Loucy (cell line): ENCODE measurements around the gene JUP.

Experiments
- H2AFZ ChIP-seq: fragments of 200-600 bp; sonication (generic); 2 replicates; pipeline ENCODE4 v1.6.0; 2016; ENCODE audit warnings: antibody characterized with exemption, mild to moderate bottlenecking, low read length, moderate library complexity
- H3F3A ChIP-seq: fragments of 200-600 bp; 2 replicates; pipeline ENCODE4 v1.6.0; 2016; ENCODE audit warnings: antibody characterized with exemption, low read depth, mild to moderate bottlenecking
- H3K27me3 ChIP-seq: fragments of 200-600 bp; sonication (generic); 2 replicates; pipeline ENCODE4 v1.6.1; 2014; ENCODE audit warnings: low read length, mild to moderate bottlenecking; ENCODE audit not compliant: insufficient read depth, poor library complexity, severe bottlenecking
- H3K36me3 ChIP-seq: fragments of 200-600 bp; sonication (generic); 2 replicates; pipeline ENCODE4 v1.6.1; 2016; ENCODE audit warnings: low read length; ENCODE audit not compliant: insufficient read depth
- H3K4me1 ChIP-seq: fragments of 200-600 bp; sonication (generic); 2 replicates; pipeline ENCODE4 v1.5.1; 2014; ENCODE audit warnings: low read length, mild to moderate bottlenecking; ENCODE audit not compliant: insufficient read depth, poor library complexity, severe bottlenecking
- H3K4me2 ChIP-seq: fragments of 200-600 bp; sonication (generic); 2 replicates; pipeline ENCODE4 v1.6.0; 2014; ENCODE audit warnings: antibody characterized with exemption, low read length, low read depth, mild to moderate bottlenecking; ENCODE audit not compliant: poor library complexity, severe bottlenecking
- H3K4me3 ChIP-seq: fragments of 200-600 bp; sonication (generic); 2 replicates; pipeline ENCODE4 v1.5.1; 2014; ENCODE audit warnings: low read length, mild to moderate bottlenecking, mixed read lengths; ENCODE audit not compliant: poor library complexity, severe bottlenecking
- H3K79me2 ChIP-seq: fragments of 200-600 bp; sonication (generic); 2 replicates; pipeline ENCODE4 v1.6.1; 2014; ENCODE audit warnings: low read length; ENCODE audit not compliant: insufficient read depth
- H3K9ac ChIP-seq: fragments of 200-600 bp; sonication (generic); 2 replicates; pipeline ENCODE4 v1.6.0; 2014; ENCODE audit warnings: mild to moderate bottlenecking, low read depth, low read length, moderate library complexity; ENCODE audit not compliant: poor library complexity, severe bottlenecking
- H3K9me2 ChIP-seq: fragments of 200-600 bp; sonication (generic); replicated peaks from 2 replicates; pipeline ENCODE4 v1.6.1; 2016; ENCODE audit warnings: low read depth, low read length, mixed read lengths
- H3K9me3 ChIP-seq: fragments of 200-600 bp; sonication (generic); 2 replicates; pipeline ENCODE4 v1.6.1; 2014; ENCODE audit warnings: mild to moderate bottlenecking, antibody characterized with exemption, low read length, low read depth; ENCODE audit not compliant: insufficient read depth
- H4K20me1 ChIP-seq: fragments of 200-600 bp; sonication (generic); 2 replicates; pipeline ENCODE4 v1.6.0; 2014; ENCODE audit warnings: antibody characterized with exemption, low read length, mild to moderate bottlenecking; ENCODE audit not compliant: insufficient read depth, poor library complexity, severe bottlenecking
- CTCF ChIP-seq: fragments of 200-600 bp; sonication (generic); conservative IDR thresholded peaks from 2 replicates; pipeline ENCODE4 v1.5.1; 2014; ENCODE audit warnings: mild to moderate bottlenecking, antibody characterized with exemption, low read length
- EZH2phosphoT487 ChIP-seq: fragments of 200-600 bp; IDR thresholded peaks from 2 replicates; pipeline ENCODE4 v1.6.1; 2018; ENCODE audit warnings: antibody characterized with exemption, mild to moderate bottlenecking, moderate library complexity, borderline replicate concordance

JUP gene

GRCh38 chr17:41767324-41768042, 19.0 kb downstream of the JUP start:
- Histone ChIP-seq H3K9me2 (no peaks in the 10 kb centered on the region), H3K4me1 (no peaks in the 10 kb centered on the region), H4K20me1 (peaks cover 12% of the 10 kb centered on the region), H3K4me2 (no peak overlapping the region), H3K79me2 (peaks cover 2% of the 10 kb centered on the region; the same call in 1 of the 2 replicates), H3K36me3 (peaks cover 90% of the 10 kb centered on the region; the same call in 1 of the 2 replicates), H2AFZ (no peak overlapping the region), H3K9me3 (no peaks in the 10 kb centered on the region), H3F3A (no peaks in the 10 kb centered on the region), H3K4me3 (no peak overlapping the region), H3K27me3 (no peaks in the 10 kb centered on the region), H3K9ac (no peak overlapping the region)
- TF ChIP-seq EZH2phosphoT487 (no peak), CTCF (no peak)

- peaks cover 91% of the 10 kb centered on the region; the same call in 1 of the 2 replicates for H3K36me3 ChIP-seq
These were observed 20.4 kb downstream of the JUP start for GRCh38 chr17:41766135-41766534.

GRCh38 chr17:41763327-41763726, 23.2 kb downstream of the JUP start:
- TF ChIP-seq EZH2phosphoT487: no peak
- no peak for TF ChIP-seq CTCF
- no peak overlapping the region for H3K4me2 ChIP-seq
- no peaks in the 10 kb centered on the region for H3K4me1 ChIP-seq
- H3K9me3 ChIP-seq: no peaks in the 10 kb centered on the region
- no peak overlapping the region for H3K9ac ChIP-seq
- peaks cover 83% of the 10 kb centered on the region; the same call in 1 of the 2 replicates for H3K36me3 ChIP-seq
- H3K9me2 ChIP-seq: no peaks in the 10 kb centered on the region
- H2AFZ ChIP-seq: no peak overlapping the region
- no peak overlapping the region for H3K4me3 ChIP-seq
- H3K79me2 ChIP-seq: no peaks in the 10 kb centered on the region
- no peaks in the 10 kb centered on the region for H3F3A ChIP-seq
- peaks cover 3% of the 10 kb centered on the region for H4K20me1 ChIP-seq
- no peaks in the 10 kb centered on the region for H3K27me3 ChIP-seq

More at GRCh38 chr17:41766135-41766534, 20.4 kb downstream of the JUP start:
- Histone ChIP-seq H2AFZ (no peak overlapping the region), H3K9ac (no peak overlapping the region), H3F3A (no peaks in the 10 kb centered on the region), H3K79me2 (no peaks in the 10 kb centered on the region), H3K4me2 (no peak overlapping the region), H4K20me1 (peaks cover 3% of the 10 kb centered on the region), H3K9me2 (no peaks in the 10 kb centered on the region), H3K4me1 (no peaks in the 10 kb centered on the region), H3K9me3 (no peaks in the 10 kb centered on the region), H3K4me3 (no peak overlapping the region), H3K27me3 (no peaks in the 10 kb centered on the region)
- TF ChIP-seq EZH2phosphoT487 (no peak), CTCF (no peak)
